ENCODE data around the gene CD84.

- TF ChIP-seq CTCF (IDR thresholded peaks at IDR 0.05) (no peak), POLR2A (IDR thresholded peaks at IDR 0.05) (no peak)
Measured at GRCh38 chr1:160569806-160570205, 9.5 kb downstream of the CD84 start.
